ENCODE measurements around the gene UBASH3A. TPM values are rescaled to one million over a fixed set of nuclear protein-coding genes. Genes with fewer than 3 reads are reported as not detected.

The UBASH3A gene
- polyA plus RNA-seq, 1 donor (not counting 4 experiments of a cell fraction or from before 2014, with no cell fraction given): not detected

DNA sequence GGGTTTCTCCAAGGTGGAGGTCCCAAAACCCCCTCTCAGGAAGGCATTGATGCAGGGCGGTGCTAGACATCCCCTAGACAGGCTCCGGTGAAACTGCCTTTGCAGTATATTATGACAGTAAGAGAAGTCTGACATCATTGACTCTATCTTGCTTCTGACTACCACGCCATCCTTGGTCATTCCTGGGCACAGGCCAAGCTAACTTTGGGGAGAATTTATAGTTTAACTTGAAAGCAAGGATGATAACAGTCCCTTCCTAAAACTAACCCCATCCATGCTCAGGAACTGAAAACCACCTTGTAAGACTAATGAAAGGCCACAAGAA, 62.1 kb downstream of the UBASH3A start:
- H3K9ac ChIP-seq (ENCODE audit: control insufficient read depth, extremely low read depth, insufficient read depth, low read length): no peak overlapping the region
- H3K9me1 ChIP-seq (ENCODE audit: control insufficient read depth, extremely low read depth, insufficient read depth, low read length): no peaks in the 10 kb centered on the region
- no peaks in the 10 kb centered on the region for H4K20me1 ChIP-seq (ENCODE audit: control insufficient read depth, extremely low read depth, insufficient read depth, low read length)
- TF ChIP-seq EZH2 (IDR thresholded peaks at IDR 0.05; ENCODE audit: low read length) (no peak), CTCF (optimal IDR thresholded peaks at IDR 0.05 in 1 of 3, IDR thresholded peaks at IDR 0.05 in 1 of 3, conservative IDR thresholded peaks at IDR 0.05 in 1 of 3; ENCODE audit: extremely low read depth in 1 of 3, insufficient read depth in 2 of 3, low read length in 3 of 3) (no peak)
- peaks cover 9% of the 10 kb centered on the region for H3K4me1 ChIP-seq (ENCODE audit: control insufficient read depth, extremely low read depth, insufficient read depth, low read length)
- no peaks in the 10 kb centered on the region for H3K79me2 ChIP-seq (ENCODE audit: control insufficient read depth, insufficient read depth, low read length)
- H3K27me3 ChIP-seq (ENCODE audit: control insufficient read depth, extremely low read depth, insufficient read depth, low read length): no peaks in the 10 kb centered on the region
- H3K9me3 ChIP-seq (ENCODE audit: control insufficient read depth, low read depth, low read length): no peaks in the 10 kb centered on the region
- FAIRE-seq: no peak
- no peaks in the 10 kb centered on the region for H3K36me3 ChIP-seq (ENCODE audit: control insufficient read depth in 2 of 2, extremely low read depth in 1 of 2, insufficient read depth in 2 of 2, low read length in 2 of 2)
- no peak overlapping the region for H3K4me3 ChIP-seq (ENCODE audit: control insufficient read depth in 2 of 3, extremely low read depth in 1 of 3, insufficient read depth in 2 of 3, low read depth in 1 of 3, low read length in 3 of 3)
- no peak overlapping the region for H3K27ac ChIP-seq (ENCODE audit: control insufficient read depth, insufficient read depth, low read length)
- no peak overlapping the region for H3K4me2 ChIP-seq (ENCODE audit: control insufficient read depth, extremely low read depth, insufficient read depth, low read depth, low read length)
- no peak for DNase-seq (ENCODE audit: low read depth, low spot score)
- dilution Hi-C loops (cut with MboI; ENCODE audit: extremely low pct_ligation_motif_present, low sequenced_read_pairs): no loop called here
- H2AFZ ChIP-seq (ENCODE audit: control insufficient read depth, low read length): no peak overlapping the region

DNA sequence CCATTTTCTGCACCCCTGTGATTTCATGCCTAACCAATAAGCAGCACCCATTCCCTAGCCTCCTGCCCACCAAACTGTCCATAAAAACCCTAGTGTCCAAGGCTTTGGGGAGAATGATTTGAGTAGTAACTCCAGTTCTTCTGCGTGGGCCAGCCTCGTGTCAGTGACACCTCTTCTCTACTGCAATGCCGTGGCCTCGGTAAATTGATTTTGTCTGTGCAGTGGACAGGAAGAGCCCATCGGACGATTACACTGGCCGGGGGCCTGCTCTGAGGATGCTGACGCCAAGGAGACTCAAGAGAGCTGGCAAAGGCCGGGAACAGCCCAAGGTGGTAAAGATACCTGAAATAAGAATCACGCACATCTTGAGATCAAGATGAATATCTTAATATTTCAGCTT, 63.0 kb downstream of the UBASH3A start:
- H3K36me3 ChIP-seq (ENCODE audit: control insufficient read depth in 2 of 2, extremely low read depth in 1 of 2, insufficient read depth in 2 of 2, low read length in 2 of 2): no peaks in the 10 kb centered on the region
- H3K4me1 ChIP-seq (ENCODE audit: control insufficient read depth, extremely low read depth, insufficient read depth, low read length): peaks cover 9% of the 10 kb centered on the region
- no peaks in the 10 kb centered on the region for H3K79me2 ChIP-seq (ENCODE audit: control insufficient read depth, insufficient read depth, low read length)
- H3K9me1 ChIP-seq (ENCODE audit: control insufficient read depth, extremely low read depth, insufficient read depth, low read length): no peaks in the 10 kb centered on the region
- H4K20me1 ChIP-seq (ENCODE audit: control insufficient read depth, extremely low read depth, insufficient read depth, low read length): no peaks in the 10 kb centered on the region
- no peak overlapping the region for H3K4me2 ChIP-seq (ENCODE audit: control insufficient read depth, extremely low read depth, insufficient read depth, low read depth, low read length)
- H3K9me3 ChIP-seq (ENCODE audit: control insufficient read depth, low read depth, low read length): no peaks in the 10 kb centered on the region
- no peak overlapping the region for H3K9ac ChIP-seq (ENCODE audit: control insufficient read depth, extremely low read depth, insufficient read depth, low read length)
- TF ChIP-seq CTCF (optimal IDR thresholded peaks at IDR 0.05 in 1 of 3, IDR thresholded peaks at IDR 0.05 in 1 of 3, conservative IDR thresholded peaks at IDR 0.05 in 1 of 3; ENCODE audit: extremely low read depth in 1 of 3, insufficient read depth in 2 of 3, low read length in 3 of 3): no peak
- no peak for TF ChIP-seq EZH2 (IDR thresholded peaks at IDR 0.05; ENCODE audit: low read length)
- dilution Hi-C loops (cut with MboI; ENCODE audit: extremely low pct_ligation_motif_present, low sequenced_read_pairs): no loop called here
- H3K27ac ChIP-seq (ENCODE audit: control insufficient read depth, insufficient read depth, low read length): no peak overlapping the region
- DNase-seq (ENCODE audit: low read depth, low spot score) (no peak), FAIRE-seq (no peak)
- no peaks in the 10 kb centered on the region for H3K27me3 ChIP-seq (ENCODE audit: control insufficient read depth, extremely low read depth, insufficient read depth, low read length)
- no peak overlapping the region for H3K4me3 ChIP-seq (ENCODE audit: control insufficient read depth in 2 of 3, extremely low read depth in 1 of 3, insufficient read depth in 2 of 3, low read depth in 1 of 3, low read length in 3 of 3)
- no peak overlapping the region for H2AFZ ChIP-seq (ENCODE audit: control insufficient read depth, low read length)
